ENCODE results near the gene FFAR2. TPM values are rescaled to one million over a fixed set of nuclear protein-coding genes. Genes with fewer than 3 reads are reported as not detected.

The FFAR2 gene
- total and polyA plus RNA-seq, 9 of the 15 experiments (the other 6 are each of a cell fraction or from before 2014, with no cell fraction given): not detected

DNA sequence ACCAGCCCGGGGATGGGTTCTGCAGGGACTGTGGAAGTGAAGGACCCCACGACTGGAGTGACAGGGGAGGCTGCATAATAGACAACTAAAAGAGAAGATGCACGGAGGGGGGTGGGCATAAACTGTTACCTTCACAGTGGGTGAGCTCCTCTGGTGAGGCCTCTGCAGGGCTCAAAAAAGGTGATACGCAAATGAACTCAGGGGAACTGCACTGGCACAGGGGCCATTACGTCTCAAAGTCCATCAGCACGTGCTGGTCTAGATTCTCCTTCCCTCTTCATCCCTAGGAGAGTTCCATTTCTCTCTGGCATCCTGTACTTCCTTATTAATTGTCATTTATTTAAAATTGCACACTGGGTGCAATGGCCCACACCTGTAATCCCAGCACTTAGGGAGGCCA lies 8.1 kb upstream of the FFAR2 start:
- ATAC-seq (no peak), DNase-seq (ENCODE audit: extremely low read depth in 1 of 4, low spot score in 3 of 4) (no peak), FAIRE-seq (no peak)
- 31% methylated on average over 6 of the region's 6 CpGs for WGBS (ENCODE audit: insufficient coverage, low coverage, missing lambda C conversion rate)
- no peak for TF ChIP-seq NONO (IDR thresholded peaks at IDR 0.05; ENCODE audit: low read depth in 2 of 2, low read length in 1 of 2)
- TF ChIP-seq, protein P1, sequence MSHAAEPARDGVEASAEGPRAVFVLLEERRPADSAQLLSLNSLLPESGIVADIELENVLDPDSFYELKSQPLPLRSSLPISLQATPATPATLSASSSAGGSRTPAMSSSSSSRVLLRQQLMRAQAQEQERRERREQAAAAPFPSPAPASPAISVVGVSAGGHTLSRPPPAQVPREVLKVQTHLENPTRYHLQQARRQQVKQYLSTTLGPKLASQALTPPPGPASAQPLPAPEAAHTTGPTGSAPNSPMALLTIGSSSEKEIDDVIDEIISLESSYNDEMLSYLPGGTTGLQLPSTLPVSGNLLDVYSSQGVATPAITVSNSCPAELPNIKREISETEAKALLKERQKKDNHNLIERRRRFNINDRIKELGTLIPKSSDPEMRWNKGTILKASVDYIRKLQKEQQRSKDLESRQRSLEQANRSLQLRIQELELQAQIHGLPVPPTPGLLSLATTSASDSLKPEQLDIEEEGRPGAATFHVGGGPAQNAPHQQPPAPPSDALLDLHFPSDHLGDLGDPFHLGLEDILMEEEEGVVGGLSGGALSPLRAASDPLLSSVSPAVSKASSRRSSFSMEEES (CRISPR knock-in tag; IDR thresholded peaks at IDR 0.05): no peak
- TF ChIP-seq RERE (CRISPR knock-in tag; IDR thresholded peaks at IDR 0.05; ENCODE audit: borderline replicate concordance): no peak
- TF ChIP-seq MEIS2 (IDR thresholded peaks at IDR 0.05; ENCODE audit: partially characterized antibody): no peak
- no peak for TF ChIP-seq E2F5 (CRISPR knock-in tag; IDR thresholded peaks at IDR 0.05)
- TF ChIP-seq, protein P2, sequence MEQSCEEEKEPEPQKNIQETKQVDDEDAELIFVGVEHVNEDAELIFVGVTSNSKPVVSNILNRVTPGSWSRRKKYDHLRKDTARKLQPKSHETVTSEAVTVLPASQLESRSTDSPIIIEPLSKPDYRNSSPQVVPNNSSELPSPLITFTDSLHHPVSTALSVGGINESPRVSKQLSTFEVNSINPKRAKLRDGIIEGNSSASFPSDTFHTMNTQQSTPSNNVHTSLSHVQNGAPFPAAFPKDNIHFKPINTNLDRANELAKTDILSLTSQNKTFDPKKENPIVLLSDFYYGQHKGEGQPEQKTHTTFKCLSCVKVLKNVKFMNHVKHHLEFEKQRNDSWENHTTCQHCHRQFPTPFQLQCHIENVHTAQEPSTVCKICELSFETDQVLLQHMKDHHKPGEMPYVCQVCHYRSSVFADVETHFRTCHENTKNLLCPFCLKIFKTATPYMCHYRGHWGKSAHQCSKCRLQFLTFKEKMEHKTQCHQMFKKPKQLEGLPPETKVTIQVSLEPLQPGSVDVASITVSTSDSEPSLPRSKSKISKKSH (CRISPR knock-in tag; IDR thresholded peaks at IDR 0.05): no peak
- TF ChIP-seq SAFB2 (IDR thresholded peaks at IDR 0.05; ENCODE audit: borderline replicate concordance, low read depth, low read length, severe bottlenecking): no peak
- no peak for TF ChIP-seq ZNF766 (CRISPR knock-in tag; conservative IDR thresholded peaks at IDR 0.05)
- no peak for TF ChIP-seq BRD4 (IDR thresholded peaks at IDR 0.05)
- TF ChIP-seq SMC3 (conservative IDR thresholded peaks at IDR 0.05; ENCODE audit: insufficient read depth, low read depth, low read length): no peak
- TF ChIP-seq, protein P3, sequence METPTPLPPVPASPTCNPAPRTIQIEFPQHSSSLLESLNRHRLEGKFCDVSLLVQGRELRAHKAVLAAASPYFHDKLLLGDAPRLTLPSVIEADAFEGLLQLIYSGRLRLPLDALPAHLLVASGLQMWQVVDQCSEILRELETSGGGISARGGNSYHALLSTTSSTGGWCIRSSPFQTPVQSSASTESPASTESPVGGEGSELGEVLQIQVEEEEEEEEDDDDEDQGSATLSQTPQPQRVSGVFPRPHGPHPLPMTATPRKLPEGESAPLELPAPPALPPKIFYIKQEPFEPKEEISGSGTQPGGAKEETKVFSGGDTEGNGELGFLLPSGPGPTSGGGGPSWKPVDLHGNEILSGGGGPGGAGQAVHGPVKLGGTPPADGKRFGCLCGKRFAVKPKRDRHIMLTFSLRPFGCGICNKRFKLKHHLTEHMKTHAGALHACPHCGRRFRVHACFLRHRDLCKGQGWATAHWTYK (CRISPR knock-in tag; IDR thresholded peaks at IDR 0.05): no peak
- Histone ChIP-seq H3K9me3 (replicated peaks; ENCODE audit: control insufficient read depth, insufficient read depth, low read depth, low read length) (no peaks in the 10 kb centered on the region), H2AFZ (ENCODE audit: low read depth, low read length) (no peak overlapping the region), H3K9ac (ENCODE audit: insufficient read depth in 1 of 2, low read depth in 2 of 2, low read length in 2 of 2) (no peak overlapping the region), H3K4me2 (ENCODE audit: insufficient read depth, low read length) (no peak overlapping the region), H3K79me2 (ENCODE audit: control insufficient read depth, insufficient read depth, low read length) (no peaks in the 10 kb centered on the region), H3K9me1 (ENCODE audit: control insufficient read depth, insufficient read depth, low read length) (no peaks in the 10 kb centered on the region), H3K27me3 (ENCODE audit: control insufficient read depth in 2 of 2, insufficient read depth in 2 of 2, low read length in 2 of 2) (peaks cover 8 to 42% of the 10 kb centered on the region in 2 experiments), H3K36me3 (ENCODE audit: control insufficient read depth, insufficient read depth, low read length) (no peaks in the 10 kb centered on the region), H3K4me3 (no peak overlapping the region), H3K4me1 (replicated peaks in 1 of 2; ENCODE audit: control insufficient read depth in 2 of 2, insufficient read depth in 2 of 2, low read length in 2 of 2) (peaks cover 12 to 15% of the 10 kb centered on the region in 2 experiments; a peak in 4 of 5 replicates), H3K27ac (ENCODE audit: extremely low read depth, low read depth, low read length) (no peak overlapping the region), H4K20me1 (replicated peaks; ENCODE audit: control insufficient read depth, insufficient read depth, low read length) (no peaks in the 10 kb centered on the region)
- CTCF ChIA-PET (ENCODE audit: low intra/inter-chr PET ratio): no interaction called here
- in situ Hi-C loops (cut with MboI) (no loop called here), intact Hi-C loops (cut with micrococcal nuclease) (no loop called here)
- POLR2A ChIA-PET: interaction anchor here (0.6 to 2.1 kb wide), 3 partner anchors 9 to 258 kb away, joined by 3 to 6 read pairs (median 4); no protein-coding TSS in a partner anchor
- BruUV-seq (replicated peaks): no TSS peak
